ENCODE data around the gene HTR1B. TPM values are rescaled to one million over a fixed set of nuclear protein-coding genes. Genes with fewer than 3 reads are reported as not detected.
A peak's percentile ranks its signal among the peaks of the same experiment; 100 is the strongest.

HTR1B gene
- total and polyA plus RNA-seq, 10 of the 15 experiments (the other 5 are each of a cell fraction or from before 2014, with no cell fraction given): 0.98 TPM; not detected in 9

DNA sequence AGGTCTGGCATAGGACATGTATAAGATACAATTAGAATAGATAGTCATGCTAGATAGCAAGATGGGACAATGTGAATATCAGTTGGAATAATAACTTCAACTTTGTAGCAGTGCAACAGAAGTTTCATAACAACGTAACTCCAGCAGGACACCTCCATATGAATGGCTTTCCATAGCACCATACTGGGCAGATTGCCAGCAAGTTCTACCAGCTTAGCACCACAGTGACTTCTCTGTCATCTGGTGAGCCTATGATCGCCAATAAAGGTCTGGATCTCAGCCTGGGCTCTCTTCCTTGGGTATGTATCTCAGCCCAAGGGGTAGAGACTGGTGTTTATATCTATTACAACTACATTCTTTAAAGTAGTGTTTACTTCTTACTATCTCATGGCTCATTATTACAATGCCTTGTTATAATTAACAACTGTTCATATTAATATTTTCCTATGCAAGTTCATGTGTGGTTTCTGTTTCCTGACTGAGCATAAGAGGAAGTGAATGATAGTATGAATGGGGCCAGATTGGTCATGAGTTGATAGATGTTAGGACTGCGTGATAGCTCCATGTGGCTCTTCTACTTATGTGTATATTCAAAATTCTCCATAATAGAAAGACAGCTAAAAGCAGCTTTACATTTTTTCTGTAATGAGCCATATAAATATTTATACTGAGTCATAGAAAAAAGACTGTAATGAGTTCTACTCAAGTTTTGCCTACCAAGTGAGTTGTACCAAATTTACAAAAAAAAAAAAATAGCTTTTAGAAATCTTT, 22.9 kb downstream of the HTR1B start:
- in situ Hi-C loops (cut with MboI) (no loop called here), intact Hi-C loops (cut with micrococcal nuclease; ENCODE audit: unreplicated experiment) (no loop called here)
- Histone ChIP-seq H3K9me3 (replicated peaks; ENCODE audit: control insufficient read depth, insufficient read depth, low read length) (no peaks in the 10 kb centered on the region), H3K4me1 (ENCODE audit: control insufficient read depth, insufficient read depth, low read length) (no peaks in the 10 kb centered on the region), H2AFZ (ENCODE audit: control insufficient read depth, low read depth, low read length) (no peak overlapping the region), H3K9ac (ENCODE audit: control insufficient read depth, insufficient read depth, low read length) (no peak overlapping the region), H4K20me1 (ENCODE audit: control insufficient read depth, insufficient read depth) (no peaks in the 10 kb centered on the region), H3K36me3 (ENCODE audit: control insufficient read depth in 2 of 2, insufficient read depth in 2 of 2, low read length in 1 of 2) (no peaks in the 10 kb centered on the region), H3K4me3 (no peak overlapping the region), H3K27ac (ENCODE audit: control insufficient read depth, insufficient read depth) (no peak overlapping the region), H3K79me2 (ENCODE audit: control insufficient read depth, insufficient read depth, low read length) (no peaks in the 10 kb centered on the region), H3K4me2 (ENCODE audit: control insufficient read depth, insufficient read depth) (no peak overlapping the region), H3K27me3 (replicated peaks in 1 of 2; ENCODE audit: control insufficient read depth in 2 of 2, insufficient read depth in 2 of 2, low read length in 1 of 2) (no peaks in the 10 kb centered on the region)
- CTCF ChIA-PET: interaction anchor here (1.0 to 1.1 kb wide), 2 partner anchors 17 kb away, joined by 3 read pairs; no protein-coding TSS in a partner anchor
- BruUV-seq (replicated peaks): no TSS peak
- FAIRE-seq: no peak
- POLR2A ChIA-PET: interaction anchor here (1.1 kb wide), 1 partner anchor 8 kb away, joined by 3 read pairs; no protein-coding TSS in a partner anchor
- TF ChIP-seq CBFB (IDR thresholded peaks at IDR 0.05; ENCODE audit: low read depth) (no peak), SPI1 (IDR thresholded peaks at IDR 0.05; ENCODE audit: borderline replicate concordance, insufficient read depth, low read depth, low read length) (peak; percentile 18; the same call in 1 of the 2 replicates)
- SMC1A ChIA-PET (ENCODE audit: uncharacterized antibody, unreplicated experiment): interaction anchor here (0.6 to 2.0 kb wide), 3 partner anchors 8 to 23 kb away, joined by 3 to 6 read pairs (median 5); no protein-coding TSS in a partner anchor
- RAD21 ChIA-PET (ENCODE audit: unreplicated experiment): no interaction called here
- DNase-seq (ENCODE audit: low read depth, low spot score): no peak
- ATAC-seq: peak; percentile 57
- WGBS (ENCODE audit: insufficient coverage, insufficient replicate concordance, low lambda C conversion rate, missing lambda C conversion rate): 31% methylated on average over 3 of the region's 3 CpGs

DNA sequence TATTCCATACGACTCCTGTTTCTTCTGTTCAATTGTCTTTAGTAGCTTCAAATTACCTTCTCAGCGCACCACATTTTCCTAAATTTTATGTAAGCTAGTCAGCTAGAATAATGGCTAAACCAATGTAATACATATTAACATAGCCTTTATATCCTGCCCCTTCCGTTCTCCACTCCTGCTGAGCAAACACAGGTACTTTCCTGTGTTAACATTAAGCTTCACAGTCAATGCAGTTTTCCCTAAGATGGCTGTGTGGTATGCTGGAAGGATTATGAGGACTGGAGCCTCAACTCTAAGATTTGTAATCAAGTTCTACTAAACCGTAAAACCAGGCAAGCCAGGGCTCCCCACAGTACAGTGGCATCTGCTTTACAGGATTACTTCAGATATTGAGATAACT, 29.4 kb downstream of the HTR1B start:
- no peak overlapping the region for H3K4me3 ChIP-seq
- H2AFZ ChIP-seq (ENCODE audit: control insufficient read depth, low read depth, low read length): no peak overlapping the region
- H3K27me3 ChIP-seq (replicated peaks in 1 of 2; ENCODE audit: control insufficient read depth in 2 of 2, insufficient read depth in 2 of 2, low read length in 1 of 2): no peaks in the 10 kb centered on the region
- H4K20me1 ChIP-seq (ENCODE audit: control insufficient read depth, insufficient read depth): no peaks in the 10 kb centered on the region
- no peaks in the 10 kb centered on the region for H3K4me1 ChIP-seq (ENCODE audit: control insufficient read depth, insufficient read depth, low read length)
- DNase-seq (ENCODE audit: low read depth, low spot score) (no peak), FAIRE-seq (no peak), ATAC-seq (no peak)
- CTCF ChIA-PET: interaction anchor here (0.9 kb wide), 1 partner anchor 8 kb away, joined by 3 read pairs; no protein-coding TSS in a partner anchor
- SMC1A ChIA-PET (ENCODE audit: uncharacterized antibody, unreplicated experiment): interaction anchor here (1.1 to 2.4 kb wide), 5 partner anchors 9 to 28 kb away, joined by 3 to 7 read pairs (median 4); no protein-coding TSS in a partner anchor
- H3K9me3 ChIP-seq (replicated peaks; ENCODE audit: control insufficient read depth, insufficient read depth, low read length): no peaks in the 10 kb centered on the region
- no TSS peak for BruUV-seq (replicated peaks)
- H3K36me3 ChIP-seq (ENCODE audit: control insufficient read depth in 2 of 2, insufficient read depth in 2 of 2, low read length in 1 of 2): no peaks in the 10 kb centered on the region
- in situ Hi-C loops (cut with MboI): no loop called here
- no peak overlapping the region for H3K27ac ChIP-seq (ENCODE audit: control insufficient read depth, insufficient read depth)
- intact Hi-C loops (cut with micrococcal nuclease; ENCODE audit: unreplicated experiment): no loop called here
- POLR2A ChIA-PET: no interaction called here
- no peak for TF ChIP-seq DPF2 (IDR thresholded peaks at IDR 0.05)
- TF ChIP-seq CREB1 (IDR thresholded peaks at IDR 0.05; ENCODE audit: low read depth): no peak
- TF ChIP-seq ZNF592 (IDR thresholded peaks at IDR 0.05): no peak
- TF ChIP-seq EP300 (IDR thresholded peaks at IDR 0.05; ENCODE audit: borderline replicate concordance in 1 of 2, control insufficient read depth in 1 of 2, low read depth in 2 of 2, low read length in 2 of 2): no peak
- TF ChIP-seq IKZF1 (conservative IDR thresholded peaks at IDR 0.05): no peak
- TF ChIP-seq, protein P1, sequence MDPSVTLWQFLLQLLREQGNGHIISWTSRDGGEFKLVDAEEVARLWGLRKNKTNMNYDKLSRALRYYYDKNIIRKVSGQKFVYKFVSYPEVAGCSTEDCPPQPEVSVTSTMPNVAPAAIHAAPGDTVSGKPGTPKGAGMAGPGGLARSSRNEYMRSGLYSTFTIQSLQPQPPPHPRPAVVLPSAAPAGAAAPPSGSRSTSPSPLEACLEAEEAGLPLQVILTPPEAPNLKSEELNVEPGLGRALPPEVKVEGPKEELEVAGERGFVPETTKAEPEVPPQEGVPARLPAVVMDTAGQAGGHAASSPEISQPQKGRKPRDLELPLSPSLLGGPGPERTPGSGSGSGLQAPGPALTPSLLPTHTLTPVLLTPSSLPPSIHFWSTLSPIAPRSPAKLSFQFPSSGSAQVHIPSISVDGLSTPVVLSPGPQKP (IDR thresholded peaks at IDR 0.05; ENCODE audit: low read depth, low read length): no peak
- no peak for TF ChIP-seq CEBPB (IDR thresholded peaks at IDR 0.05; ENCODE audit: borderline replicate concordance in 1 of 2, low read depth in 2 of 2, low read length in 2 of 2)
- no peak overlapping the region for H3K9ac ChIP-seq (ENCODE audit: control insufficient read depth, insufficient read depth, low read length)
- H3K79me2 ChIP-seq (ENCODE audit: control insufficient read depth, insufficient read depth, low read length): no peaks in the 10 kb centered on the region
- RAD21 ChIA-PET (ENCODE audit: unreplicated experiment): interaction anchor here (1.5 to 2.7 kb wide), 2 partner anchors 16 to 24 kb away, joined by 4 to 8 read pairs; no protein-coding TSS in a partner anchor
- no peak overlapping the region for H3K4me2 ChIP-seq (ENCODE audit: control insufficient read depth, insufficient read depth)
- 28% methylated on average over 4 of the region's 4 CpGs for WGBS (ENCODE audit: insufficient coverage, insufficient replicate concordance, low lambda C conversion rate, missing lambda C conversion rate)
